Thoracic aorta (tissue), 2 donors: ENCODE measurements around the gene ATP5F1E. TPM values are rescaled to one million over a fixed set of nuclear protein-coding genes. Genes with fewer than 3 reads are reported as not detected.
"Not testable (repeated sequence)": the region's sequence is repeated elsewhere in the genome, so short reads cannot be mapped to it uniquely, and the experiment has no call there.

ENCODE experiments used
- ATAC-seq: fragments of 150-250 bp; one replicate; pipeline ENCODE4 v1.8.0; 2017; ENCODE audit warnings: low read depth; ENCODE audit not compliant: insufficient number of reproducible peaks, low FRiP score
- DNase-seq: peaks from one replicate; pipeline ENCODE4 v3.0.0-alpha.2; 2020; ENCODE audit warnings: low spot score
- H3K27ac ChIP-seq, 2 donors: fragments of 200-600 bp; sonication (generic); 1 replicate in 1 of 2; 2 replicates in 1 of 2; pipeline ENCODE4 v1.5.1; 2016; ENCODE audit warnings: mild to moderate bottlenecking in 2 of 2, moderate library complexity in 2 of 2
- H3K27me3 ChIP-seq: fragments of 200-600 bp; sonication (generic); replicated peaks from 2 replicates; pipeline ENCODE4 v1.6.0; 2016; ENCODE audit warnings: mild to moderate bottlenecking; ENCODE audit not compliant: insufficient read depth
- H3K36me3 ChIP-seq: fragments of 200-600 bp; sonication (generic); one replicate; pipeline ENCODE4 v1.5.1; 2016
- H3K4me1 ChIP-seq, 2 donors: fragments of 200-600 bp; sonication (generic); 1 replicate in 1 of 2; 2 replicates in 1 of 2; pipeline versions ENCODE4 v1.5.1 to v1.6.0; 2016; ENCODE audit warnings: low read depth in 2 of 2, mild to moderate bottlenecking in 1 of 2; ENCODE audit not compliant: control insufficient read depth in 1 of 2
- H3K4me3 ChIP-seq: fragments of 200-600 bp; sonication (generic); 2 replicates; pipeline ENCODE4 v1.5.1; 2016; ENCODE audit warnings: mild to moderate bottlenecking
- H3K9me3 ChIP-seq: fragments of 200-600 bp; sonication (generic); 2 replicates; pipeline ENCODE4 v1.5.1; 2016
- total RNA-seq, 2 donors: library from RNA; depleted of rRNA; stranded (reverse); fragments of >200 nt; gene quantifications; one replicate each; pipeline versions ENCODE4 v1.1.0 to v1.2.3, GENCODE V29; 2016
- TF ChIP-seq, protein P1 (sequence below): fragments of 200-600 bp; sonication (generic); IDR thresholded peaks from one replicate; pipeline ENCODE4 v1.5.1; 2019; ENCODE audit warnings: antibody characterized with exemption

The ATP5F1E gene
- total RNA-seq, 2 donors from 2014 or later = 16.8 to 21.1 TPM

DNA sequence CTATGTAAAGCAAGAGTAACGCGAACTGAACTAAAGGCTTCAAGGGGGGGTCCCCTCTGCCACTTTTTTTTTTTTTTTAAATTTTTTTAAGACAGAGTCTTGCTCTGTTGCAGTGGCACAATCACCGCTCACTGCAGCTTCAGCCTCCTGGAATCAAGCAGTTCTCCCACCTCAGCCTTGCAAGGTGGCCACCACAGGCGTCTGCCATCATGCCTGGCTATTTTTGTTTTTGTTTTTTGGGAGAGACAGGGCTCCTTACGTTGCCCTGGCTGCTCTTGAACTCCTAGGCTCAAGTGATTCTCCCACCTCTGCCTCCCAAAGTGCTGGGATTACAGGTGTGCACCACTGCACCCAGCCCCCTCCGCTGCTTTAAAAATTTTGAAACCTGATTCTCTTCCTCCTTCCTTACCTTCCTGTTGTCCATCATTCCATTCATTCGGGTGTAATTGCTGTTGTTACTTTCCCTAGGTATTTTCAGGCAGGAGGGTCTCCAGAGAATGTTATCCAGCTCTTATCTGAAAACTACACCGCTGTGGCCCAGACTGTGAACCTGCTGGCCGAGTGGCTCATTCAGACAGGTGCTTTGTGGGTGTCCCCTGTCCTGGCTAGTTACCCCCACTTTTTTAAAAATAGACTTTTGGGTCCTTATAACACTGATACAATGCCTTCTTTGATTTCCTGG lies 45.7 kb downstream of the ATP5F1E start:
- Histone ChIP-seq H3K27ac (no peak overlapping the region), H3K9me3 (no peaks in the 10 kb centered on the region), H3K4me3 (no peak overlapping the region), H3K27me3 (no peaks in the 10 kb centered on the region), H3K36me3 (peaks cover 37% of the 10 kb centered on the region), H3K4me1 (peaks cover 13 to 49% of the 10 kb centered on the region in 2 donors)
- no peak for ATAC-seq
- TF ChIP-seq, protein P1, sequence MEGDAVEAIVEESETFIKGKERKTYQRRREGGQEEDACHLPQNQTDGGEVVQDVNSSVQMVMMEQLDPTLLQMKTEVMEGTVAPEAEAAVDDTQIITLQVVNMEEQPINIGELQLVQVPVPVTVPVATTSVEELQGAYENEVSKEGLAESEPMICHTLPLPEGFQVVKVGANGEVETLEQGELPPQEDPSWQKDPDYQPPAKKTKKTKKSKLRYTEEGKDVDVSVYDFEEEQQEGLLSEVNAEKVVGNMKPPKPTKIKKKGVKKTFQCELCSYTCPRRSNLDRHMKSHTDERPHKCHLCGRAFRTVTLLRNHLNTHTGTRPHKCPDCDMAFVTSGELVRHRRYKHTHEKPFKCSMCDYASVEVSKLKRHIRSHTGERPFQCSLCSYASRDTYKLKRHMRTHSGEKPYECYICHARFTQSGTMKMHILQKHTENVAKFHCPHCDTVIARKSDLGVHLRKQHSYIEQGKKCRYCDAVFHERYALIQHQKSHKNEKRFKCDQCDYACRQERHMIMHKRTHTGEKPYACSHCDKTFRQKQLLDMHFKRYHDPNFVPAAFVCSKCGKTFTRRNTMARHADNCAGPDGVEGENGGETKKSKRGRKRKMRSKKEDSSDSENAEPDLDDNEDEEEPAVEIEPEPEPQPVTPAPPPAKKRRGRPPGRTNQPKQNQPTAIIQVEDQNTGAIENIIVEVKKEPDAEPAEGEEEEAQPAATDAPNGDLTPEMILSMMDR = no peak
- DNase-seq = no peak

DNA sequence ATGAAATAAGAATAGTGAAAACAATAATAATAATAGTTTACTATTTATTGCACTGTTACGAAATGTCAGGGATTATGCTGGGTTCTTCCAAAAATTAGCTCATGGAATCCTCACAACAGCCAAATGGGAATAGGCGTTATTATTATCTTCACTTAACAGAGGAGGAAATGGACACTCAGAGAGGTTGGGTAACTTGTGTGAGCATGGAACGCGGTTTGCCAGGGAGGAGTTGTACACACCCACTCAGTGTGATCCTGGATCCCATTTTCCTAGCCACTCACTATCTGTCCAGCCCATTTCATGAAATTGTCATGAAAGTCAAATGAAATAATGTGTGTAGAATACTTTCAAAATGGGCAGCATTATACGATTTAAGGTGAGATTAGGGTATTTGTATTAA lies 46.5 kb downstream of the ATP5F1E start:
- no peak for DNase-seq
- H3K4me3 ChIP-seq = no peak overlapping the region
- peaks cover 13 to 49% of the 10 kb centered on the region in 2 donors for H3K4me1 ChIP-seq
- H3K9me3 ChIP-seq = no peaks in the 10 kb centered on the region
- no peaks in the 10 kb centered on the region for H3K27me3 ChIP-seq
- ATAC-seq = no peak
- H3K27ac ChIP-seq = no peak overlapping the region
- TF ChIP-seq, protein P1 = no peak
- peaks cover 29% of the 10 kb centered on the region for H3K36me3 ChIP-seq

- H3K4me3 ChIP-seq = no peak overlapping the region
- TF ChIP-seq, protein P1 = no peak
- no peak for DNase-seq
- H3K4me1 ChIP-seq = peaks cover 15 to 49% of the 10 kb centered on the region in 2 donors
- no peak for ATAC-seq
- no peaks in the 10 kb centered on the region for H3K27me3 ChIP-seq
- no peak overlapping the region for H3K27ac ChIP-seq
- no peaks in the 10 kb centered on the region for H3K9me3 ChIP-seq
- peaks cover 21% of the 10 kb centered on the region for H3K36me3 ChIP-seq
These were observed 47.4 kb downstream of the ATP5F1E start for GRCh38 chr20:58984691-58985090.

- not testable (repeated sequence) for H3K27ac ChIP-seq, H3K4me3 ChIP-seq, H3K9me3 ChIP-seq, DNase-seq, H3K27me3 ChIP-seq, ATAC-seq
- Histone ChIP-seq H3K36me3 (peaks cover 11% of the 10 kb centered on the region), H3K4me1 (peaks cover 15 to 41% of the 10 kb centered on the region in 2 donors)
These were observed 49.0 kb downstream of the ATP5F1E start for GRCh38 chr20:58983115-58983468.

- ATAC-seq = no peak
- Histone ChIP-seq H3K36me3 (peaks cover 6% of the 10 kb centered on the region), H3K4me1 (peaks cover 15 to 37% of the 10 kb centered on the region in 2 donors), H3K4me3 (peak overlapping the region; percentile 98), H3K9me3 (no peaks in the 10 kb centered on the region), H3K27ac (no peak overlapping the region), H3K27me3 (no peaks in the 10 kb centered on the region)
- no peak for DNase-seq
- TF ChIP-seq, protein P1 = no peak
These were observed 49.6 kb downstream of the ATP5F1E start for GRCh38 chr20:58982406-58983114.
